Right renal cortex interstitium (tissue), 3 donors: Measurements from ENCODE around the gene NTRK3. TPM values are rescaled to one million over a fixed set of nuclear protein-coding genes. Genes with fewer than 3 reads are reported as not detected.
"Not testable (repeated sequence)": the region's sequence is repeated elsewhere in the genome, so short reads cannot be mapped to it uniquely, and the experiment has no call there.

Experiments used
- DNase-seq, 3 donors: peaks; one replicate each; pipeline ENCODE4 v3.0.0-alpha.2; 2013; ENCODE audit warnings: low read depth in 3 of 3, low spot score in 2 of 3
- polyA plus RNA-seq, 3 donors: library from polyadenylated mRNA; unstranded; fragments of 120-200 nt; gene quantifications; one replicate each; pipeline ENCODE4 v1.2.1, GENCODE V29; 2013; ENCODE audit not compliant: insufficient read length in 3 of 3

NTRK3 gene
- polyA plus RNA-seq, 3 donors = 7.9 to 13.2 (median 10.9) TPM

- no peak for DNase-seq
Measured at GRCh38 chr15:88083811-88084760, 172.5 kb downstream of the NTRK3 start.

- no peak for DNase-seq
Measured at GRCh38 chr15:88080616-88081015, 175.9 kb downstream of the NTRK3 start.

DNA sequence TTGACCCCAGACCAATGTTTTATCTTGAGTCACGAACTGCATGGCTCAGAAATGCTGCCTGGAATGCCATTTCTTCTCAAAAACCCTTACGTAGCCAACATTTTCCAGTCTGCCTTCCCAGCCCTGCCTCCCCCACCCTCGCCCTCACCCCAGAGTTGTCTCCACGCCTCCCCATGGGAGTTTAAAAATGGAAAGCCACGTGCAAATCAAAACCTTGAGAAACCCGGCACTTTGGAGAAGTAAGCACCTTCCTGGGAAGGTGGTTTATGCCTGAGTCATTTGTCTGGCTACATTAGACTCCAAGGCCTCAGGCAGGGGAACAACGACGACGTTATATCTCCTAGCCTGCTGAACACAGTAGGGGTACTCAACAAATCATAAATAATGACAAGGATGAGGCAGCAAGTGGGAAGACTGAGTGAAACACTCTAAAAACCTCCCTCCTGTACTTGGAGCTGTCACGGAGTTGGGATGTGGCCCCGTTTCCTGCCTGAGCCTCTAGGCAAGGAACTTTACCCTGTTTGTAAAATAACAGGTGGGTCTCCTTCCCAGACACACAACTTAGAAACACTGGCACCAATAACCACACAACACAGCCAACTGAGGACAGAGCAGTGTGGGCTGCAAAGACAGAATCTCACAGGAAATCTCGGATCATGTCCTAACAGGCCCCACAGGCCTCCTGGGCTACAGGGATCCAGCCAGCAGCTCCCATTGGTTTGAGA lies 179.1 kb downstream of the NTRK3 start:
- DNase-seq = no peak

DNA sequence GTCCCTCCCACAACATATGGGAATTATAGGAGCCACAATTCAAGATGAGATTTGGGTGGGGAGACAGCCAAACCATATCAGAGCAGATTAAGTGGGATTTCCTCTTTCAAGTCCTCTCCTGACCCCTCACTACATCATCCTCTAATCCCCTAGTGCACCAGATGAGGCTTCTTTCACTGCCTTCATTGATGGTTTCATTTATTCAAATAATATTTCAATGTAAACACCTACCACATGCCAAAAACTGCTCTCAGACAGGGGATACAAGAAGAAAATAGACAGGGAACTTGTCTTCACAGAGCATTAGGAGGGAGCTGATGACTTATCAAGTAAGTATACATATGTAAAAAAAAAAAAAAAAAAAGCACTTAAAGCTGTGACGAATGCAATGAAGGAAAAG lies 180.2 kb downstream of the NTRK3 start:
- DNase-seq = no peak

- DNase-seq = no peak
Measured at GRCh38 chr15:88075102-88075501, 181.4 kb downstream of the NTRK3 start.

DNA sequence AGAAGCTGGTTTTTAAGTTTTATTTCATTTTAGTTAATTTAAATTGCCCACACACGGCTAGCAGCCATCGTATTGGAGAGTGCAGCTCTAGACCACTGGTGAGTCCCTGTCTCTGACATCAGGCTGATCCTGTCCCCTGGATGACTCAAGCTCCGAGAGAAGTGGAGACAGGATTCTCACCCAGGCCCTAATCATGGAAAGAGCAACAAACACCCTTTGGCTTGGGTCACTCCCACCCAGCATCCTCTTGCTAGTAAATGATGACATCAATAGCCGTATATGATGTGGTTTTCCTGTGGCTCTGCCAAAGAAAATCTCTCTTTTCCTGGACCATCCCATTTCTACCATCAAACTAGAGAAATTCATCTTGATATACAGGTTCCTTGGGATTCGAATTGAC lies 182.2 kb downstream of the NTRK3 start:
- no peak for DNase-seq

- no peak for DNase-seq
Measured at GRCh38 chr15:88073391-88073691, 183.2 kb downstream of the NTRK3 start.

GRCh38 chr15:88072598-88073390 lies 183.7 kb downstream of the NTRK3 start:
- no peak for DNase-seq

GRCh38 chr15:88072133-88072532 lies 184.4 kb downstream of the NTRK3 start:
- DNase-seq = not testable (repeated sequence)

DNA sequence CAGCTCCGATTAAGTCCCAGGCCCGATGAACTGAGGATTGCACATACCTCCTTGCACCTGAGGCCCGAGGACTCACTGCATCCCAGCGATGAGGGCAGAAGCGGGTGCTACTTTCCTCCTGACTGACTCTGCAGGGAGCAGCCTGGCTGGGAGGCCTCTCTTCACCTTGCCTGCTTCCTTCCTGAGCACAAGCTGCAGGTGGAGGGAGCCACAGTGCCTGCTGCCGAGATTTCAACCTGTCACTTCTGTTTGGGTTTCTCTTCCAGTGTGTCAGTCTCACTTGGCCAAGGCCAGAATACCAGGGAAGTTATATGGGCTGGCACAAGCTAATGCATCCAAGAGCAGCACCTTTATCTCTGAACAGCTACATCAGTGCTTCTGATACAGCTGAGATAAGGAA lies 185.4 kb downstream of the NTRK3 start:
- DNase-seq = no peak

- DNase-seq = no peak
Measured at GRCh38 chr15:88069561-88069960, 187.0 kb downstream of the NTRK3 start.

DNA sequence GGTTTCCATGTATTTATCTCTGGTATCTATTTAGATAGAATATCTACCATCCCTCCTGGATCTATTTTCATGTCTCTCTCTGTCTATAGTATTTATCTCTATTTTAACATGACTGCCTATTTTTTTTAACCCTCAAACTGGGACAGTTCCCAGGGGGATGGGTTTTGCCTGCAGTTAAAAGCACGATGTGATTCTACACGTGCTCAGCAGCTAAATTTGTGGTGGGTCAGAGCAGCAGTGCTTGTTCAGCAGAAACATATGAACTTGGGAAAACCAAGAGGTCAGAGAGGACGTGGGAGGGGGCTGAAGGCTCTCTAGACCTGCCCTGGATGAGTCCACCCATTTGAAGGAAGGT lies 189.2 kb downstream of the NTRK3 start:
- DNase-seq = no peak

DNA sequence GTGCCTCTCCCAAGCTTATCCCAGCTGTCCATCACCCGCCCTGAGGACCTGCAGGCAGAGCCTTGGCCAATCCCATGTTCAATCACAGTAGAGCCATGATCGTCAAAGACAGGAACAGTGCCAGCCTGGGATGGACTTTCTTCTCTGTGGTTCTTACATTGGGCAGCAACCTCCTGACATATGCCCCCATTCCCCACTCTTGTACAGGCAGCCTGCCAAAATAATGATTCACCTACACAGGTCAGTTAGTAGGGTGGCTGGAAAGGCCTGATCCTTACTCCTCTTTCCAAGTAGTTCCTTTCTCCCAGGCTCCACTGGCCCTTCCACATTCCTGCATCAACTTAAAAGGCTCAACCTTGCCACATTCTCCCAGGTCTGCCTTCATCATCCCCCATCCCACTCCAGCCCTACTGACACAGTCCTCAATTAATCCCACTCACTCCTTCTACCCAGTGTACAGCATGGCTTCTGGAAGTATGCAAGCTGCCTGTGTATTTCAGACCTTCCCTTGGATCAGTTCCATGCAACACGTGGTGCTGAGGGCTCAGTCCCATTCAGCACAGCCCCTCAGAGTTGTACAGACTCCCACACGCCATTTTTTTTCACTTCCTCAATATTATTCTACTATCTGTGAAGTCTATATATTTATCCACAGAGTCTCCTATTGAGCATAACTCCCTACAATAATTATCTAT lies 189.8 kb downstream of the NTRK3 start:
- no peak for DNase-seq

GRCh38 chr15:88061452-88061851 lies 195.1 kb downstream of the NTRK3 start:
- DNase-seq = no peak

DNA sequence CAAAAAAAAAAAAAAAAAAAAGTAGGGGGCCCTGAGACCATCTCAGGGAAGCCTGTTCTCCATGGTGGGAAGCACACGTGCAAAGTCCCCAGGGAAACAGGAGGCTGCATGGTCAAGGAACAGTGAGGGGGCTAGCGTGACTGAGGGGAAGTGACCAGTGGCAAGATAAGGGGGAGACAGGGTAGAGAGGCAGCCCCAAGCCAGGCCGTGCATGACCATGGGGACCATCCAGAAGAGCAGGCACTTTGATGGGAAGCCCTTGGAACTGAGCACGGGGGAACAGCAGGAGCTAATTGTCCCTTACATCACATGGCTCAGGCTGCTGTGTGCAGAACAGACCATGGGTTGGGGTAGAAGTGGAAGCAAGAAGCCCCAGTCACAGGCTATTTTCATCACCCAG lies 196.2 kb downstream of the NTRK3 start:
- DNase-seq = no peak

DNA sequence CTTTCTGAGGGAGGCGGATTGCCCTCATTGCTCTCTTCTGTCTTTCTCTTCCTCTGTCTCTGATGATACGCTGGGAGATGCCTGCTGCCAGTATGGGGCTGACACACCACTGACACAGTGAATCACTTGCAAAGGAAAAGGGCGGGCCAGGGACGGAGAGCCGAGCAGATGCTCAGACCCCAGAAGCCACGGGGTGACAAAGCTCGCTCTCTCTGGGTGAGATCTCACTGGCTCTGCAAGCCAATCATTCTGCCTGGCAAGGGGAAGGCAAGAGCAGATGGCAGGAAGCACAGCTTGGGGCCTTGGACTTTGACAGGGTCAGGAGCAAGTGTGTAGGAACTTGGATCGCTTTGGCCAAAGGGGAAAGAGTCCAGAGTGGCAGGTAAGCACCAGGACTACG lies 198.7 kb downstream of the NTRK3 start:
- no peak for DNase-seq

DNA sequence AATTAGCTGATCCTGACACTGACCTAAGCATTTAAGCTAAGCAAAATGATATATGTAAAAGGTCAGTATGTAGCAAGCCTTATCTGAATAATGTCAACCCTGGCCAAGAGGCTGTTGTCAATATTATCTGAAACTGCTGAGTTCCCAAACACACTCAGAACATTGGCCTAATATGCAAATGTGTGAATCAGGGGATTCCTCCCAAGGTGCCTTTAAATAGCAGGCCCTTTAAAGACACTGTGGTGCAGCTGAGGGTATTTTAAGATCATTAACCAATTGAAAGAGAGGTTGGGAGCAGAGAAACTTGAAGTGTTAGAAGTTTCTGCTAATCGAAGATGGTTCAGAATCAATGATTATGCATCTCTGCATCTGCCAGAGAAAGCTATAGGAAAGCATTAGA lies 207.0 kb downstream of the NTRK3 start:
- DNase-seq = no peak

- DNase-seq = no peak
Measured at GRCh38 chr15:88048755-88049154, 207.8 kb downstream of the NTRK3 start.

GRCh38 chr15:88048237-88048636 lies 208.3 kb downstream of the NTRK3 start:
- no peak for DNase-seq

GRCh38 chr15:88046576-88047129 lies 209.9 kb downstream of the NTRK3 start:
- DNase-seq = no peak
